Chondrocyte (in vitro differentiated cells): ENCODE data around the gene SLC27A2. TPM values are rescaled to one million over a fixed set of nuclear protein-coding genes. Genes with fewer than 3 reads are reported as not detected.

Experiments used
- DNase-seq: peaks from one replicate; pipeline ENCODE4 v3.0.0; 2021; ENCODE audit warnings: mixed read lengths, low spot score
- H3K27ac Mint-ChIP-seq: one replicate; pipeline ENCODE4 v1.8.0; 2021; ENCODE audit warnings: mild to moderate bottlenecking, moderate library complexity, mixed read lengths; ENCODE audit not compliant: unreplicated experiment
- H3K27me3 Mint-ChIP-seq: 2 replicates; pipeline ENCODE4 v1.8.0; 2021; ENCODE audit warnings: low read depth, mixed read lengths
- H3K36me3 Mint-ChIP-seq: 2 replicates; pipeline ENCODE4 v1.8.0; 2021; ENCODE audit warnings: low read depth, mixed read lengths
- H3K4me1 Mint-ChIP-seq: 2 replicates; pipeline ENCODE4 v1.8.0; 2021; ENCODE audit warnings: low read depth, mild to moderate bottlenecking, mixed read lengths
- H3K4me3 Mint-ChIP-seq: one replicate; pipeline ENCODE4 v1.8.0; 2021; ENCODE audit warnings: mild to moderate bottlenecking, moderate library complexity, mixed read lengths; ENCODE audit not compliant: unreplicated experiment
- H3K9me3 Mint-ChIP-seq: 2 replicates; pipeline ENCODE4 v1.8.0; 2021; ENCODE audit warnings: low read depth, mixed read lengths
- CTCF ChIP-seq: fragments of 200-600 bp; sonication (generic); IDR thresholded peaks from 2 replicates; pipeline ENCODE4 v1.5.0; 2021; ENCODE audit warnings: antibody characterized with exemption, mild to moderate bottlenecking, moderate library complexity
- total RNA-seq: library from RNA; stranded (reverse); gene quantifications from 3 replicates; pipeline ENCODE4 v1.2.1, GENCODE V29; 2021

The SLC27A2 gene
- total RNA-seq, 1 donor from 2014 or later, result not detected

- H3K27ac Mint-ChIP-seq, result no peak overlapping the region
- H3K9me3 Mint-ChIP-seq, result peaks cover 4% of the 10 kb centered on the region
- H3K4me1 Mint-ChIP-seq, result peaks cover 5% of the 10 kb centered on the region
- H3K36me3 Mint-ChIP-seq, result no peaks in the 10 kb centered on the region
- H3K27me3 Mint-ChIP-seq, result peaks cover 20% of the 10 kb centered on the region
- H3K4me3 Mint-ChIP-seq, result no peak overlapping the region
- TF ChIP-seq CTCF, result no peak
- no peak for DNase-seq
These were observed 18.1 kb upstream of the SLC27A2 start for GRCh38 chr15:50163719-50164410.

- no peaks in the 10 kb centered on the region for H3K36me3 Mint-ChIP-seq
- no peak overlapping the region for H3K4me3 Mint-ChIP-seq
- DNase-seq, result no peak
- H3K9me3 Mint-ChIP-seq, result peaks cover 4% of the 10 kb centered on the region
- peaks cover 24% of the 10 kb centered on the region for H3K27me3 Mint-ChIP-seq
- no peak for TF ChIP-seq CTCF
- peaks cover 5% of the 10 kb centered on the region for H3K4me1 Mint-ChIP-seq
- no peak overlapping the region for H3K27ac Mint-ChIP-seq
These were observed 17.5 kb upstream of the SLC27A2 start for GRCh38 chr15:50164458-50164857.

- H3K27ac Mint-ChIP-seq, result no peak overlapping the region
- no peaks in the 10 kb centered on the region for H3K36me3 Mint-ChIP-seq
- DNase-seq, result no peak
These were observed 15.8 kb upstream of the SLC27A2 start for GRCh38 chr15:50166216-50166615.

GRCh38 chr15:50167110-50167509, 14.9 kb upstream of the SLC27A2 start:
- Mint-ChIP-seq H3K4me1 (peaks cover 5% of the 10 kb centered on the region), H3K9me3 (peaks cover 8% of the 10 kb centered on the region), H3K27me3 (peaks cover 21% of the 10 kb centered on the region), H3K36me3 (no peaks in the 10 kb centered on the region), H3K27ac (no peak overlapping the region), H3K4me3 (no peak overlapping the region)
- DNase-seq, result no peak
- no peak for TF ChIP-seq CTCF

More at GRCh38 chr15:50166216-50166615, 15.8 kb upstream of the SLC27A2 start:
- Mint-ChIP-seq H3K9me3 (peaks cover 8% of the 10 kb centered on the region), H3K27me3 (peaks cover 18% of the 10 kb centered on the region), H3K4me3 (no peak overlapping the region), H3K4me1 (peaks cover 5% of the 10 kb centered on the region)
- TF ChIP-seq CTCF, result peak; percentile 11

- H3K36me3 Mint-ChIP-seq, result no peaks in the 10 kb centered on the region
- H3K4me3 Mint-ChIP-seq, result no peak overlapping the region
- H3K4me1 Mint-ChIP-seq, result peaks cover 5% of the 10 kb centered on the region
- peaks cover 4% of the 10 kb centered on the region for H3K9me3 Mint-ChIP-seq
- no peak overlapping the region for H3K27ac Mint-ChIP-seq
- DNase-seq, result no peak
- no peak for TF ChIP-seq CTCF
- peaks cover 19% of the 10 kb centered on the region for H3K27me3 Mint-ChIP-seq
These were observed 13.6 kb upstream of the SLC27A2 start for GRCh38 chr15:50168379-50168778.
